PFSK-1 (cell line): ENCODE results near the gene MIR17HG.

Source experiments
- FOXP2 ChIP-seq: optimal IDR thresholded peaks from 2 replicates; pipeline ENCODE3; 2011; ENCODE audit warnings: borderline replicate concordance, control low read depth, inconsistent platforms; ENCODE audit not compliant: insufficient read depth; ENCODE audit errors: extremely low read length, extremely low read depth
- POLR2AphosphoS5 ChIP-seq: IDR thresholded peaks from 2 replicates; pipeline ENCODE4 v1.6.1; 2012; ENCODE audit warnings: low read depth, mild to moderate bottlenecking, control low read depth, low read length, moderate library complexity
- SIN3A ChIP-seq: IDR thresholded peaks from 2 replicates; pipeline ENCODE4 v1.6.1; 2012; ENCODE audit warnings: mild to moderate bottlenecking, low read length, moderate library complexity, borderline replicate concordance; ENCODE audit not compliant: insufficient read depth
- TAF1 ChIP-seq: IDR thresholded peaks from 2 replicates; pipeline ENCODE4 v1.6.1; 2012; ENCODE audit warnings: low read length, control low read depth, borderline replicate concordance; ENCODE audit not compliant: insufficient read depth
- TF ChIP-seq, protein P1 (sequence below), 2 experiments: IDR thresholded peaks; 2 replicates each; pipeline versions ENCODE4 v1.6.1 to v1.8.0; 2011 to 2012; ENCODE audit warnings: low read depth in 2 of 2, low read length in 2 of 2, control low read depth in 1 of 2, inconsistent platforms in 1 of 2, mild to moderate bottlenecking in 1 of 2, moderate library complexity in 1 of 2; ENCODE audit not compliant: insufficient read depth in 1 of 2

Gene MIR17HG

GRCh38 chr13:91331047-91331915 is 16.2 kb upstream of the MIR17HG start:
- no peak for TF ChIP-seq POLR2AphosphoS5

GRCh38 chr13:91346062-91346461 is 1.4 kb upstream of the MIR17HG start:
- TF ChIP-seq POLR2AphosphoS5 (no peak), SIN3A (no peak), TAF1 (no peak), FOXP2 (no peak)
- TF ChIP-seq, protein P1, sequence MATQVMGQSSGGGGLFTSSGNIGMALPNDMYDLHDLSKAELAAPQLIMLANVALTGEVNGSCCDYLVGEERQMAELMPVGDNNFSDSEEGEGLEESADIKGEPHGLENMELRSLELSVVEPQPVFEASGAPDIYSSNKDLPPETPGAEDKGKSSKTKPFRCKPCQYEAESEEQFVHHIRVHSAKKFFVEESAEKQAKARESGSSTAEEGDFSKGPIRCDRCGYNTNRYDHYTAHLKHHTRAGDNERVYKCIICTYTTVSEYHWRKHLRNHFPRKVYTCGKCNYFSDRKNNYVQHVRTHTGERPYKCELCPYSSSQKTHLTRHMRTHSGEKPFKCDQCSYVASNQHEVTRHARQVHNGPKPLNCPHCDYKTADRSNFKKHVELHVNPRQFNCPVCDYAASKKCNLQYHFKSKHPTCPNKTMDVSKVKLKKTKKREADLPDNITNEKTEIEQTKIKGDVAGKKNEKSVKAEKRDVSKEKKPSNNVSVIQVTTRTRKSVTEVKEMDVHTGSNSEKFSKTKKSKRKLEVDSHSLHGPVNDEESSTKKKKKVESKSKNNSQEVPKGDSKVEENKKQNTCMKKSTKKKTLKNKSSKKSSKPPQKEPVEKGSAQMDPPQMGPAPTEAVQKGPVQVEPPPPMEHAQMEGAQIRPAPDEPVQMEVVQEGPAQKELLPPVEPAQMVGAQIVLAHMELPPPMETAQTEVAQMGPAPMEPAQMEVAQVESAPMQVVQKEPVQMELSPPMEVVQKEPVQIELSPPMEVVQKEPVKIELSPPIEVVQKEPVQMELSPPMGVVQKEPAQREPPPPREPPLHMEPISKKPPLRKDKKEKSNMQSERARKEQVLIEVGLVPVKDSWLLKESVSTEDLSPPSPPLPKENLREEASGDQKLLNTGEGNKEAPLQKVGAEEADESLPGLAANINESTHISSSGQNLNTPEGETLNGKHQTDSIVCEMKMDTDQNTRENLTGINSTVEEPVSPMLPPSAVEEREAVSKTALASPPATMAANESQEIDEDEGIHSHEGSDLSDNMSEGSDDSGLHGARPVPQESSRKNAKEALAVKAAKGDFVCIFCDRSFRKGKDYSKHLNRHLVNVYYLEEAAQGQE (IDR thresholded peaks at IDR 0.05; ENCODE audit: insufficient read depth in 1 of 2, low read depth in 2 of 2, low read length in 2 of 2): no peak

GRCh38 chr13:91346850-91347201 is 661 bp upstream of the MIR17HG start:
- TF ChIP-seq POLR2AphosphoS5: no peak
- no peak for TF ChIP-seq FOXP2
- no peak for TF ChIP-seq SIN3A
- TF ChIP-seq, protein P1 (IDR thresholded peaks at IDR 0.05; ENCODE audit: insufficient read depth in 1 of 2, low read depth in 2 of 2, low read length in 2 of 2): no peak
- no peak for TF ChIP-seq TAF1

DNA sequence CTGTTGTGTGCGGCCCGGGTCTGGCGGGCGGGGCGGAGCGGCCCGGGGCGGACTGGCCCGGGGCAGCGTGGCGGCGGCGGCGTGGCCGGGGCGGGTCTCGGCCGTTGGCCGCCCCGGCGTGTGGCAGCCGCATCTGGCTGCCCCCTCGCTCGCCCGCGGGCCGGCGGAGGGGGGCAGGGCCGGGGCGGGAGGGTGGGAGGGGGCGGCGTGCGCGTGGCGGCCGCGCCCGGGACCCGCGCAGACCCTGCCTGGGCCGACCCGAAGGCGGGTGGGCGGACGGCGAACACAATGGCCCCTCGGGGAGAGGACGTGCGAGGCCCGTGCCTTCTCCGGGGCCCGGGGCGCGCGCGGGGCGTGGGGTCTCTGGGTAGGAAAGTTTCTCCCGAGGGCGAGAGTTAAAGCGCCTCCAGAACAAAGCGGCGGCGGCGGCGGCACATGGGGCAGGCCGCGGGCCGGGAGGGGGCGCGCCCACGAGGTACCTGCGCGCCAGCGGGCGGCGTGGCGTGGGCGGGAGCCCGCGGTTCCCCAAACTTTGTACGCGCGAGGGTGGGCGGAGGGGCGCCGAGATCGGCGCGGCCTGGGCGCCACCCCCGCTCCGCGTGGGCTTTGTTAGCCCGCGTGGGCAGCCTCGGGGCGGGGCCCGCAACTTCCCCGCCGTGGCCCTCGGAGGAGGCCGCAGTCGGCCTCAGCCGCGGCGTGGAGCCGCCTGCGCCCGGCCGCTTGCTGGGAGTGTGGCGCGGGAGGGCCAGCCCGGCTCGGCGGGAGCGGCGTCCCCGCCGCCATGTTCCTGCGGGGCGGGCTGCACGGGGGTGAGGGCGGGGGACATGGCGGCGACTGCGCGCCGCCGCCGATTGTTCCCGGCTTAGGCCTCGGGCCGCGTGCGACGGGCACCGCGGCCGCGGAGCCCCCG is 764 bp downstream of the MIR17HG start:
- TF ChIP-seq FOXP2 (no peak), TAF1 (no peak), POLR2AphosphoS5 (no peak), SIN3A (no peak)
- TF ChIP-seq, protein P1 (IDR thresholded peaks at IDR 0.05; ENCODE audit: insufficient read depth in 1 of 2, low read depth in 2 of 2, low read length in 2 of 2): no peak

DNA sequence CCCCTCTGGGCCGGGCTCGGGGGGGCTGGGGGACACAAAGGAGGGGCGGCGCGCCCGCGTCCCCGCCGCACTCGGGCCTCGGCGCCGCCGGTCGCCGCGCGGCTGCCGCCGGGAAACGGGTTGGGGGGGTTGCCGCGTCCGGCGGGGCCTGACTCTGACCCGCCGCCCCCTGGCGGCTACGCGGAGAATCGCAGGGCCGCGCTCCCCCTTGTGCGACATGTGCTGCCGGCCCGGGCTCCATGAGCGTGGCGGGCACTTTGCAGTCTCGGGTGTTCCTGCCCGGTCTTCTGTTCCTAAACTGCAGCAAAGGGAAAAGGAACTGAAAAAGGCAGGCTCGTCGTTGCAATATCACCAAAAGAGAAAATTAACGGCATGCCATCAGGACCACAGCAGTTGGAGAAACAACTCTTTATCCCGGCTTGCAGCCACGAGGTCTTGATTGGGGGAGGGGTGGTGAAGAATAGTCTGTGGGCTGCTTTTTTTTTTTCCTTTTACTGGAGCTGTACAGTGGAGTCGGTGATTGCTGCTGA is 1.5 kb downstream of the MIR17HG start:
- TF ChIP-seq SIN3A (peak; percentile 57; the same call in 1 of the 2 replicates), FOXP2 (peak; percentile 14), TAF1 (0 out of 2 replicates have a peak, but pooled peaks have one; percentile 66), POLR2AphosphoS5 (no peak)
- TF ChIP-seq, protein P1 (IDR thresholded peaks at IDR 0.05; ENCODE audit: insufficient read depth in 1 of 2, low read depth in 2 of 2, low read length in 2 of 2): 0 out of 4 replicates have a peak, but pooled peaks of 1 of the 2 experiments have one; percentile 13
